NB4 (cell line): ENCODE measurements around the gene ARID3C.

ENCODE experiments used
- DNase-seq: peaks from one replicate; pipeline ENCODE4 v3.0.0; 2010; ENCODE audit warnings: low read depth
- H3K4me3 ChIP-seq: one replicate; pipeline ENCODE4 v1.5.1; 2011; ENCODE audit warnings: mild to moderate bottlenecking, low read depth, low read length, moderate library complexity
- CTCF ChIP-seq: IDR thresholded peaks from one replicate; pipeline ENCODE4 v1.5.1; 2012; ENCODE audit warnings: low read depth, low read length
- MAX ChIP-seq: IDR thresholded peaks from 2 replicates; pipeline ENCODE4 v1.6.1; 2011; ENCODE audit warnings: low read depth, low read length
- MYC ChIP-seq: IDR thresholded peaks from 2 replicates; pipeline ENCODE4 v1.6.1; 2011; ENCODE audit warnings: low read depth, low read length
- POLR2A ChIP-seq: IDR thresholded peaks from 2 replicates; pipeline ENCODE4 v1.6.1; 2011; ENCODE audit warnings: mild to moderate bottlenecking; ENCODE audit not compliant: insufficient read length; ENCODE audit errors: extremely low read depth

Gene ARID3C

GRCh38 chr9:34628656-34629490 is at the start of gene ARID3C:
ARID3C (minus strand) TSS chr9:34629066; CDS start chr9:34628014, 1,052 bp downstream.
- TF ChIP-seq POLR2A, result no peak
- H3K4me3 ChIP-seq, result no peak within 1 kb of the TSS
- DNase-seq, result peak; percentile 60

GRCh38 chr9:34675869-34676268 is 47.0 kb upstream of the ARID3C start:
- DNase-seq, result no peak
- no peak overlapping the region for H3K4me3 ChIP-seq
- no peak for TF ChIP-seq MYC
- TF ChIP-seq MAX, result no peak
- TF ChIP-seq POLR2A, result no peak
- no peak for TF ChIP-seq CTCF

- H3K4me3 ChIP-seq, result no peak overlapping the region
- TF ChIP-seq CTCF (peak; percentile 100), MAX (peak; percentile 74), POLR2A (no peak), MYC (peak; percentile 77)
- DNase-seq, result peak; percentile 89
Measured at GRCh38 chr9:34675048-34675714, 46.3 kb upstream of the ARID3C start.

- no peak overlapping the region for H3K4me3 ChIP-seq
- TF ChIP-seq CTCF, result no peak
- TF ChIP-seq MAX, result no peak
- TF ChIP-seq POLR2A, result no peak
- no peak for TF ChIP-seq MYC
- DNase-seq, result no peak
Measured at GRCh38 chr9:34674440-34674839, 45.6 kb upstream of the ARID3C start.

- no peak for DNase-seq
- H3K4me3 ChIP-seq, result no peak overlapping the region
- no peak for TF ChIP-seq MAX
- TF ChIP-seq CTCF, result no peak
- TF ChIP-seq POLR2A, result no peak
- no peak for TF ChIP-seq MYC
Measured at GRCh38 chr9:34671307-34671706, 42.4 kb upstream of the ARID3C start.

GRCh38 chr9:34669809-34670562 is 41.1 kb upstream of the ARID3C start:
- DNase-seq, result no peak
- no peak overlapping the region for H3K4me3 ChIP-seq
- TF ChIP-seq MYC, result no peak
- TF ChIP-seq CTCF, result no peak
- TF ChIP-seq MAX, result no peak
- no peak for TF ChIP-seq POLR2A
